Astrocyte of the spinal cord (primary cell): ENCODE results near the gene TNNC2.

Experiments
- DNase-seq: peaks from one replicate; pipeline ENCODE4 v3.0.0; 2011; ENCODE audit warnings: low read depth, low spot score
- H3K4me3 ChIP-seq: 2 replicates; pipeline ENCODE4 v1.5.1; 2011; ENCODE audit warnings: low read depth, mild to moderate bottlenecking, low read length, moderate library complexity
- CTCF ChIP-seq: IDR thresholded peaks from 2 replicates; pipeline ENCODE4 v1.5.1; 2012; ENCODE audit warnings: low read depth, mild to moderate bottlenecking, low read length, inconsistent platforms
- in situ Hi-C: cut with HindIII; loops from 2 replicates; pipeline ENCODE4 v1.10.0; 2017; ENCODE audit warnings: low sequenced_read_pairs

The TNNC2 gene

DNA sequence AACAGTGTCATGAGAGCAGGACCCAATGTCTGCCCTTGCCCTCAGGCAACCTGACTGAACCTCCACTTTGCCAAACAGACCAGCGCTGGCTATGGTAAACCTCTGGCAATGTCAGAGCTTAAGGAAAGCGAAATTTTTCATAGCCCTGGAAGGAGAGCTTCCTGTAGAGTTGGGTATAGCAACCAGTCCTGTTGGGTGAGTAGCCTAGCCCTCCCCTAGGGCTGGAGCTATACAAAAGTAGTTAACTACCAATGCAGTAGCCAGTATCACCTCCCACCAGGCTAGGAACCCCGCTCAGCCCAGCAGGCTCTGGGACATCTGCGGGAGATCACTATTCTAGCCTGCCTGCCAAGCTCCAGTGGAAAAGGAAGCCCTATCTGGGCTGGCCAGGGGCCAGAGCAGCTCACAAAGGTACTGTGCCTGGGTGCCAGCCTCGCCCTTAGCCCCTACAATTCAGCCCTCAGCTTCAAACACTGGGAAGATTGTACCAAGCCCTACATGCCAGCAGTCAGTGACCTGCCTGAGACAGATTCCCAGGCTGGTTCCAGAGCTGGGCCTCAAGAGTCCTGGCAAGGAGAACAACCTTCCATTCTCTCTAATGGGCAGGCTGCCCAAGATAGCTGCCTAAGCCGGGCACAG lies 43.3 kb downstream of the TNNC2 start:
- in situ Hi-C loops = no loop called here
- peak; percentile 18 for DNase-seq
- TF ChIP-seq CTCF = no peak
- H3K4me3 ChIP-seq = no peak overlapping the region

- no peak overlapping the region for H3K4me3 ChIP-seq
- no peak for TF ChIP-seq CTCF
- in situ Hi-C loops = no loop called here
- no peak for DNase-seq
Observed at GRCh38 chr20:45782890-45783289, 44.2 kb downstream of the TNNC2 start.

DNA sequence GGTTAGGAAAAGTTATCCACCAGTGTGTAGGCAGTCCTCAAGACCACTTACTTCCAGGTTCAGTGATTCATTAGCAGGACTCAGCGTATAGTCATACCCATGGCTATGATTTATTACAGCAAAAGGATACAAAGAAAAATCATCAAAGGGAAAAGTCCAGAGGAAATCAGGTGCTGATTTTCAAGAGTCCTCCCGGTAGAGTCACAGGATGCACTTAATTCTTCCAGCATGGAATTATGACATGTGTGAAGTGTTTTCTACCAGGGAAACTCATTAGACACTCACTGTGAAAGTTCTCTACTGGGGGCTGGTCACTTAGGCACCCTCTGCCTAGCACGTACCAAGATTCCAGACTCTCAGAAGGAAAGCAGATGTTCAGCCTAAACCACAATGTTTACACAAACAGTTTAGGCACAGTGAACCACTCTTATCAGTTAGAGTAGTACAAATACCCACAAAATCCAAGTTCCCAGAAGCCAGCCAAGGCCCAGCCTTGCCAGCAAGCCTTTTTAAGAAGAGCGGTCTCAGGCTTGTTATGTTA lies 45.7 kb downstream of the TNNC2 start:
- TF ChIP-seq CTCF = no peak
- H3K4me3 ChIP-seq = no peak overlapping the region
- in situ Hi-C loops = no loop called here
- peak; percentile 85 for DNase-seq

- TF ChIP-seq CTCF = no peak
- DNase-seq = peak; percentile 3
Observed at GRCh38 chr20:45780159-45780558, 47.0 kb downstream of the TNNC2 start.

GRCh38 chr20:45779011-45779915 lies 47.8 kb downstream of the TNNC2 start:
- peak; percentile 100 for DNase-seq
- TF ChIP-seq CTCF = no peak
- in situ Hi-C loops = no loop called here
- no peak overlapping the region for H3K4me3 ChIP-seq

More at GRCh38 chr20:45780159-45780558, 47.0 kb downstream of the TNNC2 start:
- H3K4me3 ChIP-seq = no peak overlapping the region
- in situ Hi-C loops = no loop called here

- no peak overlapping the region for H3K4me3 ChIP-seq
- in situ Hi-C loops = no loop called here
- no peak for TF ChIP-seq CTCF
- DNase-seq = no peak
Observed at GRCh38 chr20:45776931-45777330, 50.2 kb downstream of the TNNC2 start.
